ENCODE measurements around the gene CCDC146. TPM values are rescaled to one million over a fixed set of nuclear protein-coding genes. Genes with fewer than 3 reads are reported as not detected.

The CCDC146 gene
- total RNA-seq, 4 donors from 2014 or later, result 35.9 to 51.3 (median 44.3) TPM

DNA sequence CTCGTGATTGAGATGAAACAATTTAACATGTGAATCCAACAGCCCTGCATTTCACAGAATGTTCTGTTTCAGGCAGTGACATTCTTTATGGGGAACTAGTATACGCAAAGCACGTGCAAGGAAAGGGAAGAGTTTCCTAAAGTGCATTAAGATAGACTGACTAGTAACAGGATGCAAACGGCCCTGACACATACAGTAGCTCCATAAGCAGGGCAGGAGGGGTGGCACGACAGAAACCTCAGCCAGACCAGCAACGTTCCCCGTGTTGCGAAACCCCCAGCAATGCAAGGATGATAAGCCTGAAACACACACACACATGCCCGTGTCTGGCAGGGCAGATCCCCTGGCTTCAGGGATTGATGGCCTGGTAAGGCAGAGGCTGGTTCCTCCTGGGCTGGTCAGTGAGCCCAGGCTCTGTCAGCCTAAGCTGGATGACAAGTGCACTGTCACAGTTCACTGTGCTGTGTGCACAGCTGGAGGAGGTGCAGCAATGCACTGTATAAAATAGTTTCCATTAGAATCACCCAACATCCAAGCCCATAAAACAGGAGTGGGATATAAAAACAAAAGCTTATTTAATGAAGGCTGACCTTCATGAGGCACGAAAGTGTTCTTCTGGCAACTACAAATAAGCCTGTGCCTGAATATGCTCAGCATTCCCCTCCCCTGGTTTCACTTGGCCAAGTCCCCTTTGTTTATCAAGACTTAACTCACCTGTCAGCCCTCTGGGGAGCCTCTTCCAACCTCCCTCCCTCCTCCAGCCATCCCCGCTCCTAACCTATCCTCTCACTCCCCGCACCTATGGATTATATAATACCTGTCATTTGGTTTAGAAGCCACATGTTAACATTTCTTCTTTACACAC, 204.9 kb downstream of the CCDC146 start:
- H3K4me3 ChIP-seq (replicated peaks in 1 of 3), result no peak overlapping the region
- WGBS, 2 donors, result 32 to 40% methylated on average over 11 to 12 of the region's 12 CpGs

DNA sequence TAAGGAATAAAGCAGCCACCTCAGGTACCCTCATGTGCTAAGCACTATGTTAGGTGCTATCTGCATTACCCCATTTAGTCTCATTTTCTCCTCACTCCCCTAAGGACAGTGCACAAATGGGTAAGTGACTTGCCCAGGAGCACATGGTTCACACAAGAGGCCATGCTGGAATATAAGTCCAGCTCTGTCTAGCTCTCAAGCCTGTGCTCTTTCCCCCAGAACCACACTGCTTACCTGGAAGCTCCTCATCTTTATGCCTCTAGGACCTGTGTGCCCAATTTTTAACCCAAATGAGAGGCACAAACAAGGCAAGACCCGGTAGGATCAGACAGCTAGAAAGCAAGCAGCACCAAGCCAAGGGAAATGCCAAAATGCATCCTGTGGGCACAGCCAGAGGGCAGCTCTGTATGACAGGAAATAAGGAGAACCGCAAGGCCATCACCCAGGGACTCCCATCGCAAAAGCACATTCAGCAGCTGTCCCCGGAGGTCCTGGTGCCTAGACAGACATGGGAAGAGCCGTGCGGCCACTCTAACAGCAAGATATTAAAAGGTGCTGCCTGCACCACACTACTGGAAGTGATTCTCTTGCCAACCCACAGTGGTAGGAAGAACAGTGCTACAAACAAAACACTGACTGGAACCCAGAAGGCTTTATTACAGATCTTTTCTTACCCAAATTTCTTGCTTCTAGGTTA, 205.7 kb downstream of the CCDC146 start:
- H3K27me3 ChIP-seq, result no peaks in the 10 kb centered on the region
- intact Hi-C loops (cut with DNase I), result no loop called here
- TF ChIP-seq POLR2A (IDR thresholded peaks at IDR 0.05), result no peak
- TF ChIP-seq, protein P1, sequence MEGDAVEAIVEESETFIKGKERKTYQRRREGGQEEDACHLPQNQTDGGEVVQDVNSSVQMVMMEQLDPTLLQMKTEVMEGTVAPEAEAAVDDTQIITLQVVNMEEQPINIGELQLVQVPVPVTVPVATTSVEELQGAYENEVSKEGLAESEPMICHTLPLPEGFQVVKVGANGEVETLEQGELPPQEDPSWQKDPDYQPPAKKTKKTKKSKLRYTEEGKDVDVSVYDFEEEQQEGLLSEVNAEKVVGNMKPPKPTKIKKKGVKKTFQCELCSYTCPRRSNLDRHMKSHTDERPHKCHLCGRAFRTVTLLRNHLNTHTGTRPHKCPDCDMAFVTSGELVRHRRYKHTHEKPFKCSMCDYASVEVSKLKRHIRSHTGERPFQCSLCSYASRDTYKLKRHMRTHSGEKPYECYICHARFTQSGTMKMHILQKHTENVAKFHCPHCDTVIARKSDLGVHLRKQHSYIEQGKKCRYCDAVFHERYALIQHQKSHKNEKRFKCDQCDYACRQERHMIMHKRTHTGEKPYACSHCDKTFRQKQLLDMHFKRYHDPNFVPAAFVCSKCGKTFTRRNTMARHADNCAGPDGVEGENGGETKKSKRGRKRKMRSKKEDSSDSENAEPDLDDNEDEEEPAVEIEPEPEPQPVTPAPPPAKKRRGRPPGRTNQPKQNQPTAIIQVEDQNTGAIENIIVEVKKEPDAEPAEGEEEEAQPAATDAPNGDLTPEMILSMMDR (IDR thresholded peaks at IDR 0.05), result no peak
- 22 to 26% methylated on average over 6 of the region's 6 CpGs for WGBS, 2 donors
- peaks cover 59 to 63% of the 10 kb centered on the region in 2 donors for H3K4me1 ChIP-seq
- H3K36me3 ChIP-seq, result no peaks in the 10 kb centered on the region
- H3K27ac ChIP-seq, result peak overlapping the region; percentile 89 to 96 (median 95)
- H3K4me3 ChIP-seq (replicated peaks in 1 of 3), result no peak overlapping the region
- peak; percentile 26 to 41 for DNase-seq
- no peaks in the 10 kb centered on the region for H3K9me3 ChIP-seq

More for the DNA sequence above, 204.9 kb downstream of the CCDC146 start:
- peak; percentile 83 to 88 for DNase-seq
- Histone ChIP-seq H3K9me3 (no peaks in the 10 kb centered on the region), H3K36me3 (no peaks in the 10 kb centered on the region), H3K27me3 (no peaks in the 10 kb centered on the region), H3K27ac (peak overlapping the region; percentile 89 to 96 (median 95)), H3K4me1 (peaks cover 59 to 63% of the 10 kb centered on the region in 2 donors)
- peak in 1 of 2 donors; percentile 51 for TF ChIP-seq POLR2A (IDR thresholded peaks at IDR 0.05)
- TF ChIP-seq, protein P1 (IDR thresholded peaks at IDR 0.05), result no peak
- intact Hi-C loops (cut with DNase I), result no loop called here

DNA sequence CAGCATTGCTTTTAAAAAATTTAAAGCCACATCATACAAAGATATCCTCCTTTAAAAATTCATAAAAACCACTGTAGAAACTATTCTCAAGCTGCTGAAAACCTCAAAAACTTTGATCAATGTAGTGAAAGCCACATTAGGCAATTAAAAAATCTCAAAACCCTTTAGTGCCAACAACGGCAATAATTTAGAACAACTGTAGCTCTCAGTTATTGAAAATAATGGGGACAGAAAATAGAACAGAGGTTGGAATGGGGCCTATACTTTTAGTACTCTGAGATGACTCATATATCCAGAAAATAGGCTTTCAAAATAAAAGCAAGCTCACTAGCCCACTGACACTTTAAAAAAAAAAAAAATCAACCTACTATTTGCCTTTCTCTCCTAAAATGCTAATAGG, 206.3 kb downstream of the CCDC146 start:
- no peaks in the 10 kb centered on the region for H3K27me3 ChIP-seq
- intact Hi-C loops (cut with DNase I), result no loop called here
- H3K4me1 ChIP-seq, result peaks cover 59 to 63% of the 10 kb centered on the region in 2 donors
- TF ChIP-seq, protein P1 (IDR thresholded peaks at IDR 0.05), result no peak
- no peak for TF ChIP-seq POLR2A (IDR thresholded peaks at IDR 0.05)
- H3K9me3 ChIP-seq, result no peaks in the 10 kb centered on the region
- no peaks in the 10 kb centered on the region for H3K36me3 ChIP-seq
- WGBS, 2 donors, result 3 to 24% methylated on average over 1 of the region's 1 CpG
- DNase-seq, result no peak
- H3K4me3 ChIP-seq (replicated peaks in 1 of 3), result no peak overlapping the region
- peak overlapping the region; percentile 89 to 96 (median 95) for H3K27ac ChIP-seq

DNA sequence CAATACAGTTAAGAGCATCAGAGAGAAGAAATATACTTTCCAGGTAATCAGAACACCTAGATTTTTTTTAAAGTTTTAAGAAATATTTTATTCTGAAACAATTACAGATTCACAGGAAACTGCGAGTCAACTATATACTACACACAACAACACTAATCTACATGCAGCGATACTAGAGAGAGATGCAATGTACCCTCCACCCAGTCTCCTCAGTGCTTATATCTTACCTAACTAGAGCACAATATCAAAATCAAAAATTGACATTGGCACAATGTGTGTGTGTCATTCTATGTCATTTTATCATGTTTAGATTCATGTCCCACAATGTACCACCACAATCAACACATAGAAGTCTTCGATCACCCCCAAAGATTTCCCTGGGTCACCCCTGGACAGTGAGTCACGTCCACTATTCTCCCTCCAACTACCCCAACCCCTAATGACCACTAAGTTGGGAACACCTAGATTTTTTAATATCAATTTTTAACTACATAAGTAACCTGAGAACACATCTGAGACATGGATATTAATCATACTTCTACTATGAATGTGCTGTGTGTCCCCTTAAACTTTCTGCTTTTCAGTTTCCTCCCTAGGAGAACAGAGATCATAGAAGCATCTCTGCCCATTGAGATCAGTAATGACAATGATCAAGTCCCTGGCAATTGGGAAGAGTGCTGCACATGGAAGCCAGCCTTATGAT, 207.2 kb downstream of the CCDC146 start:
- DNase-seq, result no peak
- no peak for TF ChIP-seq POLR2A (IDR thresholded peaks at IDR 0.05)
- TF ChIP-seq, protein P1 (IDR thresholded peaks at IDR 0.05), result no peak
- intact Hi-C loops (cut with DNase I), result loop anchor here (5.0 to 10.0 kb wide), 2 partner anchors 85 to 202 kb away; no protein-coding TSS in a partner anchor
- Histone ChIP-seq H3K4me1 (peaks cover 59 to 63% of the 10 kb centered on the region in 2 donors), H3K4me3 (replicated peaks in 1 of 3) (no peak overlapping the region), H3K27me3 (no peaks in the 10 kb centered on the region), H3K27ac (peak overlapping the region; percentile 89 to 96 (median 95)), H3K9me3 (no peaks in the 10 kb centered on the region), H3K36me3 (no peaks in the 10 kb centered on the region)
- 93 to 95% methylated on average over 4 of the region's 4 CpGs for WGBS, 2 donors
